ENCODE results near the gene USP6NL. TPM values are rescaled to one million over a fixed set of nuclear protein-coding genes. Genes with fewer than 3 reads are reported as not detected.

USP6NL gene
- total and polyA plus RNA-seq, 2 of the 13 experiments (the other 11 are each of a cell fraction or from before 2014, with no cell fraction given), result 10.5 to 22.9 TPM

DNA sequence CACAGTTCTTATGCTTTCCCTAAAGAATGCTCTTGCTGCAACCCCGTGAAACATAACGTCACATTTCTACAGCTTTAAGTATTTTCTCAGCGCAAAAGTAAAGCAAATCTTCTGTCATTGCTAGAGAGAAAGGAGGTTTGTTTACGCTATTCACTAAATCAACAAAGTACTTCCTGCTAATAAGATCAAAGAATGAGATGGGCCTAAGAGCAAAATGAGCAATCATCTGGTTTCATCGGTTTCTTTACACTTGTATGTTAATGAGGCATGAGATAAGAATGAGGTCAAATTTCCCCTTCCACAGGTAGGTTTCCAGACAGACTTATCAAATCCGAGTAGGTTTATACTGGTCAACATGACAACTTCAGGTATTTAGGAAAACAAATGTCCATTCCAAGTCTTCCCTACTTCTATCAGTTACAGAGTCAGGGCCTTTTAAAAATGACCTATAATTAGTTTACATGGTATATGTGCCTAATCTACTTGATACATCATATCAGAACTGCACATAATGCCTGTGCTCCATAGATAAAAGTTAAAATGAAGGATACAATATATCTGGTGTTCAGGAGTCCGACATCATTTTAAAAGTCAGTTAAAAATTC, 8.4 kb downstream of the USP6NL start (continued):
- TF ChIP-seq, protein P1, sequence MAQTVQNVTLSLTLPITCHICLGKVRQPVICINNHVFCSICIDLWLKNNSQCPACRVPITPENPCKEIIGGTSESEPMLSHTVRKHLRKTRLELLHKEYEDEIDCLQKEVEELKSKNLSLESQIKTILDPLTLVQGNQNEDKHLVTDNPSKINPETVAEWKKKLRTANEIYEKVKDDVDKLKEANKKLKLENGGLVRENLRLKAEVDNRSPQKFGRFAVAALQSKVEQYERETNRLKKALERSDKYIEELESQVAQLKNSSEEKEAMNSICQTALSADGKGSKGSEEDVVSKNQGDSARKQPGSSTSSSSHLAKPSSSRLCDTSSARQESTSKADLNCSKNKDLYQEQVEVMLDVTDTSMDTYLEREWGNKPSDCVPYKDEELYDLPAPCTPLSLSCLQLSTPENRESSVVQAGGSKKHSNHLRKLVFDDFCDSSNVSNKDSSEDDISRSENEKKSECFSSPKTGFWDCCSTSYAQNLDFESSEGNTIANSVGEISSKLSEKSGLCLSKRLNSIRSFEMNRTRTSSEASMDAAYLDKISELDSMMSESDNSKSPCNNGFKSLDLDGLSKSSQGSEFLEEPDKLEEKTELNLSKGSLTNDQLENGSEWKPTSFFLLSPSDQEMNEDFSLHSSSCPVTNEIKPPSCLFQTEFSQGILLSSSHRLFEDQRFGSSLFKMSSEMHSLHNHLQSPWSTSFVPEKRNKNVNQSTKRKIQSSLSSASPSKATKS (CRISPR knock-in tag; IDR thresholded peaks at IDR 0.05), result no peak
- no peak for TF ChIP-seq ZNF20 (CRISPR knock-in tag; IDR thresholded peaks at IDR 0.05)
- TF ChIP-seq POGZ (CRISPR knock-in tag; IDR thresholded peaks at IDR 0.05), result peak; percentile 79
- peak; percentile 46; the same call in 1 of the 2 replicates for TF ChIP-seq ZNF747 (CRISPR knock-in tag; IDR thresholded peaks at IDR 0.05; ENCODE audit: borderline replicate concordance)
- TF ChIP-seq REXO4 (CRISPR knock-in tag; IDR thresholded peaks at IDR 0.05; ENCODE audit: borderline replicate concordance), result no peak
- TF ChIP-seq RARA (CRISPR knock-in tag; IDR thresholded peaks at IDR 0.05), result peak; percentile 91
- TF ChIP-seq, protein P2, sequence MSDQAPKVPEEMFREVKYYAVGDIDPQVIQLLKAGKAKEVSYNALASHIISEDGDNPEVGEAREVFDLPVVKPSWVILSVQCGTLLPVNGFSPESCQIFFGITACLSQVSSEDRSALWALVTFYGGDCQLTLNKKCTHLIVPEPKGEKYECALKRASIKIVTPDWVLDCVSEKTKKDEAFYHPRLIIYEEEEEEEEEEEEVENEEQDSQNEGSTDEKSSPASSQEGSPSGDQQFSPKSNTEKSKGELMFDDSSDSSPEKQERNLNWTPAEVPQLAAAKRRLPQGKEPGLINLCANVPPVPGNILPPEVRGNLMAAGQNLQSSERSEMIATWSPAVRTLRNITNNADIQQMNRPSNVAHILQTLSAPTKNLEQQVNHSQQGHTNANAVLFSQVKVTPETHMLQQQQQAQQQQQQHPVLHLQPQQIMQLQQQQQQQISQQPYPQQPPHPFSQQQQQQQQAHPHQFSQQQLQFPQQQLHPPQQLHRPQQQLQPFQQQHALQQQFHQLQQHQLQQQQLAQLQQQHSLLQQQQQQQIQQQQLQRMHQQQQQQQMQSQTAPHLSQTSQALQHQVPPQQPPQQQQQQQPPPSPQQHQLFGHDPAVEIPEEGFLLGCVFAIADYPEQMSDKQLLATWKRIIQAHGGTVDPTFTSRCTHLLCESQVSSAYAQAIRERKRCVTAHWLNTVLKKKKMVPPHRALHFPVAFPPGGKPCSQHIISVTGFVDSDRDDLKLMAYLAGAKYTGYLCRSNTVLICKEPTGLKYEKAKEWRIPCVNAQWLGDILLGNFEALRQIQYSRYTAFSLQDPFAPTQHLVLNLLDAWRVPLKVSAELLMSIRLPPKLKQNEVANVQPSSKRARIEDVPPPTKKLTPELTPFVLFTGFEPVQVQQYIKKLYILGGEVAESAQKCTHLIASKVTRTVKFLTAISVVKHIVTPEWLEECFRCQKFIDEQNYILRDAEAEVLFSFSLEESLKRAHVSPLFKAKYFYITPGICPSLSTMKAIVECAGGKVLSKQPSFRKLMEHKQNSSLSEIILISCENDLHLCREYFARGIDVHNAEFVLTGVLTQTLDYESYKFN (CRISPR knock-in tag; conservative IDR thresholded peaks at IDR 0.05), result peak; percentile 93
- no peak for TF ChIP-seq ZFAT (CRISPR knock-in tag; conservative IDR thresholded peaks at IDR 0.05)
- TF ChIP-seq HNF4G (IDR thresholded peaks at IDR 0.05; ENCODE audit: borderline replicate concordance, low read depth, low read length), result no peak
- TF ChIP-seq HNF4G (CRISPR knock-in tag; IDR thresholded peaks at IDR 0.05; ENCODE audit: borderline replicate concordance, low read depth), result no peak
- TF ChIP-seq, protein P3, sequence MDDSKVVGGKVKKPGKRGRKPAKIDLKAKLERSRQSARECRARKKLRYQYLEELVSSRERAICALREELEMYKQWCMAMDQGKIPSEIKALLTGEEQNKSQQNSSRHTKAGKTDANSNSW (CRISPR knock-in tag; IDR thresholded peaks at IDR 0.05; ENCODE audit: borderline replicate concordance), result no peak
- no peak for TF ChIP-seq ZNF263 (CRISPR knock-in tag; IDR thresholded peaks at IDR 0.05)
- no peak for TF ChIP-seq PRMT3 (CRISPR knock-in tag; IDR thresholded peaks at IDR 0.05; ENCODE audit: borderline replicate concordance, low read depth)
- no peak for TF ChIP-seq ZNF549 (CRISPR knock-in tag; IDR thresholded peaks at IDR 0.05)
- peak; percentile 97 for TF ChIP-seq BCL6 (CRISPR knock-in tag; IDR thresholded peaks at IDR 0.05)
- TF ChIP-seq, protein P4, sequence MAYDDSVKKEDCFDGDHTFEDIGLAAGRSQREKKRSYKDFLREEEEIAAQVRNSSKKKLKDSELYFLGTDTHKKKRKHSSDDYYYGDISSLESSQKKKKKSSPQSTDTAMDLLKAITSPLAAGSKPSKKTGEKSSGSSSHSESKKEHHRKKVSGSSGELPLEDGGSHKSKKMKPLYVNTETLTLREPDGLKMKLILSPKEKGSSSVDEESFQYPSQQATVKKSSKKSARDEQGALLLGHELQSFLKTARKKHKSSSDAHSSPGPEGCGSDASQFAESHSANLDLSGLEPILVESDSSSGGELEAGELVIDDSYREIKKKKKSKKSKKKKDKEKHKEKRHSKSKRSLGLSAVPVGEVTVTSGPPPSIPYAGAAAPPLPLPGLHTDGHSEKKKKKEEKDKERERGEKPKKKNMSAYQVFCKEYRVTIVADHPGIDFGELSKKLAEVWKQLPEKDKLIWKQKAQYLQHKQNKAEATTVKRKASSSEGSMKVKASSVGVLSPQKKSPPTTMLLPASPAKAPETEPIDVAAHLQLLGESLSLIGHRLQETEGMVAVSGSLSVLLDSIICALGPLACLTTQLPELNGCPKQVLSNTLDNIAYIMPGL (CRISPR knock-in tag; IDR thresholded peaks at IDR 0.05; ENCODE audit: borderline replicate concordance in 1 of 2, low read depth in 1 of 2), result no peak
- TF ChIP-seq TP53 (CRISPR knock-in tag; conservative IDR thresholded peaks at IDR 0.05), result no peak
- TF ChIP-seq, protein P5, sequence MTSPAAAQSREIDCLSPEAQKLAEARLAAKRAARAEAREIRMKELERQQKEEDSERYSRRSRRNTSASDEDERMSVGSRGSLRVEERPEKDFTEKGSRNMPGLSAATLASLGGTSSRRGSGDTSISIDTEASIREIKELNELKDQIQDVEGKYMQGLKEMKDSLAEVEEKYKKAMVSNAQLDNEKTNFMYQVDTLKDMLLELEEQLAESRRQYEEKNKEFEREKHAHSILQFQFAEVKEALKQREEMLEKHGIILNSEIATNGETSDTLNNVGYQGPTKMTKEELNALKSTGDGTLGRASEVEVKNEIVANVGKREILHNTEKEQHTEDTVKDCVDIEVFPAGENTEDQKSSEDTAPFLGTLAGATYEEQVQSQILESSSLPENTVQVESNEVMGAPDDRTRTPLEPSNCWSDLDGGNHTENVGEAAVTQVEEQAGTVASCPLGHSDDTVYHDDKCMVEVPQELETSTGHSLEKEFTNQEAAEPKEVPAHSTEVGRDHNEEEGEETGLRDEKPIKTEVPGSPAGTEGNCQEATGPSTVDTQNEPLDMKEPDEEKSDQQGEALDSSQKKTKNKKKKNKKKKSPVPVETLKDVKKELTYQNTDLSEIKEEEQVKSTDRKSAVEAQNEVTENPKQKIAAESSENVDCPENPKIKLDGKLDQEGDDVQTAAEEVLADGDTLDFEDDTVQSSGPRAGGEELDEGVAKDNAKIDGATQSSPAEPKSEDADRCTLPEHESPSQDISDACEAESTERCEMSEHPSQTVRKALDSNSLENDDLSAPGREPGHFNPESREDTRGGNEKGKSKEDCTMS (CRISPR knock-in tag; conservative IDR thresholded peaks at IDR 0.05), result no peak
- TF ChIP-seq PTBP1 (IDR thresholded peaks at IDR 0.05; ENCODE audit: low read depth, low read length, poor library complexity, severe bottlenecking), result no peak

All from HepG2 (cell line).